WTC11 (cell line): Measurements from ENCODE around the gene SHISA9. TPM values are rescaled to one million over a fixed set of nuclear protein-coding genes. Genes with fewer than 3 reads are reported as not detected.
A peak's percentile ranks its signal among the peaks of the same experiment; 100 is the strongest.

Source experiments
- ATAC-seq: fragments of 200-7000 bp; cut with Tn5 transposase; 2 replicates; pipeline ENCODE4 v1.10.0; 2021; ENCODE audit warnings: mild to moderate bottlenecking, moderate library complexity
- CTCF ChIA-PET: fragments of 300-600 bp; sonication (Branson Sonifier 250); formaldehyde crosslinking; loops from one replicate; lab custom pipeline; 2021; ENCODE audit warnings: antibody characterized with exemption; lab: Charles Lee
- POLR2A ChIA-PET: fragments of 350-600 bp; sonication (Branson Sonifier 250); formaldehyde crosslinking; loops from one replicate; lab custom pipeline; 2021; ENCODE audit warnings: antibody characterized with exemption; lab: Charles Lee
- DNase-seq: peaks from one replicate; pipeline ENCODE4 v3.0.0; 2021; ENCODE audit warnings: low spot score
- H3K27ac Mint-ChIP-seq: 2 replicates; pipeline ENCODE4 v1.8.0; 2021; ENCODE audit warnings: mixed read lengths
- H3K27me3 Mint-ChIP-seq: 2 replicates; pipeline ENCODE4 v1.8.0; 2021; ENCODE audit warnings: low read depth, mild to moderate bottlenecking, moderate library complexity, mixed read lengths
- H3K36me3 Mint-ChIP-seq: 2 replicates; pipeline ENCODE4 v1.8.0; 2021; ENCODE audit warnings: mixed read lengths
- H3K4me1 Mint-ChIP-seq: 2 replicates; pipeline ENCODE4 v1.8.0; 2022; ENCODE audit warnings: mixed read lengths
- H3K4me3 Mint-ChIP-seq: 2 replicates; pipeline ENCODE4 v1.8.0; 2021; ENCODE audit warnings: mild to moderate bottlenecking, moderate library complexity, mixed read lengths
- H3K9me3 Mint-ChIP-seq: 2 replicates; pipeline ENCODE4 v1.8.0; 2021; ENCODE audit warnings: mixed read lengths
- AR ChIP-seq: fragments of 250-450 bp; sonication (Bioruptor Pico); IDR thresholded peaks from 2 replicates; pipeline ENCODE4 v1.9.0; 2021; ENCODE audit warnings: mild to moderate bottlenecking
- E2F4 ChIP-seq: sonication (generic); formaldehyde crosslinking; IDR thresholded peaks from 2 replicates; pipeline ENCODE4 v1.8.1; 2022; ENCODE audit warnings: low read depth, mild to moderate bottlenecking, moderate library complexity, missing genetic modification reagents, borderline replicate concordance
- KAT7 ChIP-seq: sonication (generic); formaldehyde crosslinking; IDR thresholded peaks from 2 replicates; pipeline ENCODE4 v1.8.1; 2023; ENCODE audit warnings: missing genetic modification reagents, mild to moderate bottlenecking, borderline replicate concordance
- RORB ChIP-seq: fragments of 250-450 bp; sonication (Bioruptor Pico); IDR thresholded peaks from 2 replicates; pipeline ENCODE4 v1.9.0; 2021; ENCODE audit warnings: mild to moderate bottlenecking
- SMAD3 ChIP-seq: sonication (generic); formaldehyde crosslinking; IDR thresholded peaks from 2 replicates; pipeline ENCODE4 v1.8.0; 2022; ENCODE audit warnings: missing genetic modification reagents, mild to moderate bottlenecking, borderline replicate concordance
- SP1 ChIP-seq: sonication (generic); formaldehyde crosslinking; conservative IDR thresholded peaks from 2 replicates; pipeline ENCODE4 v1.8.1; 2022; ENCODE audit warnings: missing genetic modification reagents
- USF2 ChIP-seq: sonication (generic); formaldehyde crosslinking; IDR thresholded peaks from 2 replicates; pipeline ENCODE4 v1.8.1; 2023; ENCODE audit warnings: mild to moderate bottlenecking, missing genetic modification reagents, moderate library complexity
- ZNF219 ChIP-seq: sonication (generic); formaldehyde crosslinking; IDR thresholded peaks from 2 replicates; pipeline ENCODE4 v1.8.0; 2023; ENCODE audit warnings: missing genetic modification reagents, mild to moderate bottlenecking, borderline replicate concordance
- ZNF317 ChIP-seq: sonication (generic); formaldehyde crosslinking; IDR thresholded peaks from 2 replicates; pipeline ENCODE4 v1.8.1; 2023; ENCODE audit warnings: low read depth, mild to moderate bottlenecking, moderate library complexity, missing genetic modification reagents, borderline replicate concordance
- ZNF425 ChIP-seq: fragments of 250-450 bp; sonication (Bioruptor Pico); conservative IDR thresholded peaks from 2 replicates; pipeline ENCODE4 v1.9.0; 2021; ENCODE audit warnings: mild to moderate bottlenecking
- total RNA-seq: library from RNA; stranded (reverse); gene quantifications from 3 replicates; pipeline ENCODE4 v1.2.3, GENCODE V29; 2021
- TF ChIP-seq, protein P1 (sequence below): sonication (generic); formaldehyde crosslinking; IDR thresholded peaks from 2 replicates; pipeline ENCODE4 v1.8.0; 2022; ENCODE audit warnings: mild to moderate bottlenecking, missing genetic modification reagents
- TF ChIP-seq, protein P2 (sequence below): fragments of 200-600 bp; IDR thresholded peaks from 2 replicates; pipeline ENCODE4 v1.8.0; 2022; ENCODE audit warnings: antibody characterized with exemption
- TF ChIP-seq, protein P3 (sequence below): sonication (generic); formaldehyde crosslinking; IDR thresholded peaks from 2 replicates; pipeline ENCODE4 v1.8.1; 2022; ENCODE audit warnings: low read depth, missing genetic modification reagents, borderline replicate concordance

The SHISA9 gene
- total RNA-seq, 1 experiment from 2014 or later, result 37.5 TPM

DNA sequence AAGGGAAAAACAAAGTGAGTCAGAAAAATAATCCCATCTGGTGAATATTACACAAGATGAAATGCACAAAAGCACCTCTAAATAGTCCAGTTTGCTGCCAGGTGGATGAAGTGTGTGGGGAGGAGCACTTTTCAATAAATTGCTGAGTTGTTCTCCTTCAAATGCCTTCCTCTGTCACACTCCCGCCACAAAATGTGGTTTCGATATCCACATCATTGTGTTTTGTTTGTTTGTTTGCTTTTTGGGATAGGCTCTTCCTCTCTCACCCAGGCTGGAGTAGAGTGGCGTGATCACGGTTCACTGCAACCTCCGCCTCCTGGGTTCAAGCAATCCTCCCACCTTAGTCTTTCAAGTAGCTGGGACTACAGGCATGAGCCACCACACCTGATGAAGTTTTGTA, 24.6 kb upstream of the SHISA9 start (continued):
- TF ChIP-seq SMAD3 (CRISPR knock-in tag), result no peak

GRCh38 chr16:12878973-12879372, 22.4 kb upstream of the SHISA9 start:
- Mint-ChIP-seq H3K4me3 (no peak overlapping the region), H3K9me3 (peaks cover 12% of the 10 kb centered on the region), H3K27me3 (peaks cover 6% of the 10 kb centered on the region; the same call in 1 of the 2 replicates), H3K27ac (no peak overlapping the region), H3K36me3 (no peaks in the 10 kb centered on the region), H3K4me1 (peaks cover 7% of the 10 kb centered on the region)
- CTCF ChIA-PET, result no interaction called here
- DNase-seq (no peak), ATAC-seq (no peak)
- POLR2A ChIA-PET, result no interaction called here
- TF ChIP-seq AR (CRISPR knock-in tag) (no peak), ZNF317 (CRISPR knock-in tag) (no peak), RORB (no peak), ZNF219 (CRISPR knock-in tag) (no peak), SP1 (no peak), ZNF425 (CRISPR knock-in tag) (no peak), KAT7 (CRISPR knock-in tag) (no peak)
- TF ChIP-seq, protein P1, sequence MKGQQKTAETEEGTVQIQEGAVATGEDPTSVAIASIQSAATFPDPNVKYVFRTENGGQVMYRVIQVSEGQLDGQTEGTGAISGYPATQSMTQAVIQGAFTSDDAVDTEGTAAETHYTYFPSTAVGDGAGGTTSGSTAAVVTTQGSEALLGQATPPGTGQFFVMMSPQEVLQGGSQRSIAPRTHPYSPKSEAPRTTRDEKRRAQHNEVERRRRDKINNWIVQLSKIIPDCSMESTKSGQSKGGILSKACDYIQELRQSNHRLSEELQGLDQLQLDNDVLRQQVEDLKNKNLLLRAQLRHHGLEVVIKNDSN (CRISPR knock-in tag), result no peak
- TF ChIP-seq, protein P2, sequence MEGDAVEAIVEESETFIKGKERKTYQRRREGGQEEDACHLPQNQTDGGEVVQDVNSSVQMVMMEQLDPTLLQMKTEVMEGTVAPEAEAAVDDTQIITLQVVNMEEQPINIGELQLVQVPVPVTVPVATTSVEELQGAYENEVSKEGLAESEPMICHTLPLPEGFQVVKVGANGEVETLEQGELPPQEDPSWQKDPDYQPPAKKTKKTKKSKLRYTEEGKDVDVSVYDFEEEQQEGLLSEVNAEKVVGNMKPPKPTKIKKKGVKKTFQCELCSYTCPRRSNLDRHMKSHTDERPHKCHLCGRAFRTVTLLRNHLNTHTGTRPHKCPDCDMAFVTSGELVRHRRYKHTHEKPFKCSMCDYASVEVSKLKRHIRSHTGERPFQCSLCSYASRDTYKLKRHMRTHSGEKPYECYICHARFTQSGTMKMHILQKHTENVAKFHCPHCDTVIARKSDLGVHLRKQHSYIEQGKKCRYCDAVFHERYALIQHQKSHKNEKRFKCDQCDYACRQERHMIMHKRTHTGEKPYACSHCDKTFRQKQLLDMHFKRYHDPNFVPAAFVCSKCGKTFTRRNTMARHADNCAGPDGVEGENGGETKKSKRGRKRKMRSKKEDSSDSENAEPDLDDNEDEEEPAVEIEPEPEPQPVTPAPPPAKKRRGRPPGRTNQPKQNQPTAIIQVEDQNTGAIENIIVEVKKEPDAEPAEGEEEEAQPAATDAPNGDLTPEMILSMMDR, result no peak
- TF ChIP-seq, protein P3, sequence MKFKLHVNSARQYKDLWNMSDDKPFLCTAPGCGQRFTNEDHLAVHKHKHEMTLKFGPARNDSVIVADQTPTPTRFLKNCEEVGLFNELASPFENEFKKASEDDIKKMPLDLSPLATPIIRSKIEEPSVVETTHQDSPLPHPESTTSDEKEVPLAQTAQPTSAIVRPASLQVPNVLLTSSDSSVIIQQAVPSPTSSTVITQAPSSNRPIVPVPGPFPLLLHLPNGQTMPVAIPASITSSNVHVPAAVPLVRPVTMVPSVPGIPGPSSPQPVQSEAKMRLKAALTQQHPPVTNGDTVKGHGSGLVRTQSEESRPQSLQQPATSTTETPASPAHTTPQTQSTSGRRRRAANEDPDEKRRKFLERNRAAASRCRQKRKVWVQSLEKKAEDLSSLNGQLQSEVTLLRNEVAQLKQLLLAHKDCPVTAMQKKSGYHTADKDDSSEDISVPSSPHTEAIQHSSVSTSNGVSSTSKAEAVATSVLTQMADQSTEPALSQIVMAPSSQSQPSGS (CRISPR knock-in tag), result no peak

DNA sequence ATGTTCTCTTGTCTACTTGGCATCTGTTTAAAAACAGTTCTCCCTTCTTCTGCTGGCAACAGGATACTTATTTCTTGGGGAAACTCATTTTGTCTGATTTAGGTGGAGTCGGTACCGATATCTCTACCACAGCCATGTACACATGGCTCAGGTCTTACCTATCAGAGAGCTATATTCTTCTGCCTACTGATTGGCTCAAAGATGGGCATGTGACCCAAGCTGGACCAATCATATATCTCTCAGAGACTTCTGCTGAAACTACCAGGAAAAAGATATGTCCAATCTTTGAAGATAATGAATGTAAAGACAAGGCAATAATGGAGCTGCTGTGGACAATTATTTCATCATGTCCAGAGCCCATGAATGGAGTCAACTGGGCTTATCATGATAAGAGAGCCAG, 21.6 kb upstream of the SHISA9 start:
- CTCF ChIA-PET, result no interaction called here
- TF ChIP-seq E2F4, result no peak
- peak; percentile 56 for TF ChIP-seq USF2 (CRISPR knock-in tag)
- TF ChIP-seq, protein P1 (CRISPR knock-in tag), result peak; percentile 26; the same call in 1 of the 2 replicates
- TF ChIP-seq ZNF425 (CRISPR knock-in tag), result no peak
- peaks cover 6% of the 10 kb centered on the region; the same call in 1 of the 2 replicates for H3K27me3 Mint-ChIP-seq
- no peak overlapping the region for H3K27ac Mint-ChIP-seq
- H3K36me3 Mint-ChIP-seq, result no peaks in the 10 kb centered on the region
- POLR2A ChIA-PET, result no interaction called here
- H3K4me3 Mint-ChIP-seq, result no peak overlapping the region
- H3K9me3 Mint-ChIP-seq, result peaks cover 17% of the 10 kb centered on the region
- no peak for DNase-seq
- H3K4me1 Mint-ChIP-seq, result no peaks in the 10 kb centered on the region
- no peak for ATAC-seq
